Activated CD4-positive, alpha-beta T cell treated with anti-CD3 and anti-CD28 coated beads, Interleukin-2, amount 50 U/mL, for 4 hours (primary cell): ENCODE results near the gene MT1HL1.
"Not testable (repeated sequence)": the region's sequence is repeated elsewhere in the genome, so short reads cannot be mapped to it uniquely, and the experiment has no call there.

ENCODE experiments used
- DNase-seq, 2 experiments: peaks; one replicate each; pipeline ENCODE4 v3.0.0-alpha.2; 2020

MT1HL1 gene

GRCh38 chr1:237013608-237014007, 9.4 kb upstream of the MT1HL1 start:
- DNase-seq, result no peak

DNA sequence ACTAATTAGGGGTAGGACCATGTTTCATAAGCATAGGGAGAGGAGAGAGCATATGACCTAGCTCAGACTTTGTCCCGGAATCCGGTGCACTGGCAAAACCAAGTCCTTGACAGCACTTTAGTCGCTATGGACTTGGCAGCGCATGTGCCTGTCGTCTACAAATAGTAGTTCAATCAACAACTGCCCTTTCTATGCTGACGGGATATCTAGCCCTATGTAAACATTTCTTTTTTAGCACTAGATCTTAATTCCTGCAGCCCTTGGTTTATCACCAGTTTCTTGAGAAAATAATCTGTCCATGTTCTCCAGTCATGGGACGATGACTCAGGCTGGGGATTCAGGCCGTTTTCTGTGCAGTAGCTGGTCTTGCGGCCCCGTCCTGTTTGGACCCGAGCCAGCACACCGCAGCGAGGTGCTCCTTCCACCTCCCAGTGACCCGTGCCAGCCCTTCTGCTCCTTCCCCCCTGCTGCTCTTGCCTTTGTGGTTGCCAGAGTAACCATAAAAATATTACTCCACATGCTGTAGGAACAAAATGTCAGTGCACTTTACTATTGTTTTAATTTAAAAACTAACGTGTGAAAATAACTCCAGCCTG, 8.6 kb upstream of the MT1HL1 start:
- no peak for DNase-seq

- DNase-seq, result no peak
Observed at GRCh38 chr1:237012361-237012760, 8.1 kb upstream of the MT1HL1 start.

DNA sequence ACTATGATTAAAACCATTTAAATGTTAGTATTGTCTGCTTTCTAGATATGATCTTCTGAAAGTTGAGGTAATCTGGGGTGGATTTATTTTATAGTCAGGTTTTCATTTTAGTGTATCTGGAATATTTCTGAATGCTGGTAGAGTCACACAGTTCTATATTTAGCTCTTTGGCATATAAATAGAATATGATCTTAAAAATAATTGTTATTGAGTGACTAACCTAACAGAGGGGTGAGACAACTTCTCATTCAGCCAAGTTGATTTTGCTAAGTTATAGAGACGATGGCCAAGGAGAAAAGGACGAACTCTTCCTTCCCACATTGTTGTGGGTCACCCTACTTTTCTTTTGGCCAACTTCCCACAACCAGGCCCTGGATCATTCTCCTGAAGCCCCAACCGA, 7.2 kb upstream of the MT1HL1 start:
- no peak for DNase-seq

GRCh38 chr1:237009611-237010010, 5.4 kb upstream of the MT1HL1 start:
- no peak for DNase-seq

GRCh38 chr1:237007147-237007881, 3.1 kb upstream of the MT1HL1 start:
- no peak for DNase-seq

- DNase-seq, result no peak
Observed at GRCh38 chr1:237005674-237006073, 1.4 kb upstream of the MT1HL1 start.

GRCh38 chr1:237003516-237003915, 725 bp downstream of the MT1HL1 start:
- DNase-seq, result no peak

DNA sequence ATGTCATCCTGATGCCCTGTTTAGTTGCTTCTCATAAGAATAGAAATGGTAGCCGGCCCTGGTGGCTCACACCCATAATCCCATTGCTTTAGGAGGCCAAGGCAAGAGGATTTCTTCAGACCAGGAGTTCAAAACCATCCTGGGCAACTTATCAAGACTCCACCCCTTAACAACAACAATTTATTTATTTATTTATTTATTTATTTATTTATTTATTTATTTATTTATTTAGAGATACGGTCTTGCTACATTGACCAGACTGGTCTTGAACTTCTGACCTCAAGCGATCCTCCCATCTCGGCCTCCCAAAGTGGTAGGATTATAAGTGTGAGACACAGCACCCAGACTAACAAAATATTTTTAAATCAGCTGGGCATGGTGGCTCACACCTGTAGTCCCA, 4.0 kb downstream of the MT1HL1 start:
- DNase-seq, result no peak

DNA sequence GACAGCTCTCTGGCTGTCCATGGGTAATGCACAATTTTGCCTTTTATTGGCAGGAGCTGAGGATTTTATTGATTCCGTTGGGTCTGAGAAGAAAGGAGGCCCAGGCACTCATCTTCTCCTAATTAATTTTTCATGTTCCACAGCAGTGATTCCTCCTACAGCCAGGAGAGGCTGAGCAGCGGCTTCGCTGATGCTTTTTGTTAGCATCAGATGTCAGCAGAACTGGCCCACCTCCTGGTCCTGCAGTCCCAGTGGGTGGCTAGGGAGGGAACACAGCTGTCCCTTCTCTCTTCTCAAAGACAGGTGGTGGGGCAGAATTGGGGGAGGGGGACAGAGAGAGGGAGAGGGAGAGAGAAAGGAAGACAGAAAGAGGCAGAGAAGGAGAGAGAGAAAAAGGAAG, 5.7 kb downstream of the MT1HL1 start:
- DNase-seq, result no peak

- DNase-seq, result no peak
Observed at GRCh38 chr1:236997882-236998281, 6.4 kb downstream of the MT1HL1 start.

- no peak for DNase-seq
Observed at GRCh38 chr1:236997361-236997760, 6.9 kb downstream of the MT1HL1 start.

GRCh38 chr1:236994450-236994849, 9.8 kb downstream of the MT1HL1 start:
- no peak for DNase-seq

GRCh38 chr1:236992449-236992848, 11.8 kb downstream of the MT1HL1 start:
- no peak for DNase-seq

GRCh38 chr1:236990052-236990445, 14.2 kb downstream of the MT1HL1 start:
- DNase-seq, result no peak

- DNase-seq, result no peak
Observed at GRCh38 chr1:236989290-236990051, 14.8 kb downstream of the MT1HL1 start.

GRCh38 chr1:236983818-236984217, 20.4 kb downstream of the MT1HL1 start:
- DNase-seq, result no peak

- no peak for DNase-seq
Observed at GRCh38 chr1:236982380-236982779, 21.9 kb downstream of the MT1HL1 start.

- DNase-seq, result not testable (repeated sequence)
Observed at GRCh38 chr1:236981431-236981830, 22.8 kb downstream of the MT1HL1 start.

DNA sequence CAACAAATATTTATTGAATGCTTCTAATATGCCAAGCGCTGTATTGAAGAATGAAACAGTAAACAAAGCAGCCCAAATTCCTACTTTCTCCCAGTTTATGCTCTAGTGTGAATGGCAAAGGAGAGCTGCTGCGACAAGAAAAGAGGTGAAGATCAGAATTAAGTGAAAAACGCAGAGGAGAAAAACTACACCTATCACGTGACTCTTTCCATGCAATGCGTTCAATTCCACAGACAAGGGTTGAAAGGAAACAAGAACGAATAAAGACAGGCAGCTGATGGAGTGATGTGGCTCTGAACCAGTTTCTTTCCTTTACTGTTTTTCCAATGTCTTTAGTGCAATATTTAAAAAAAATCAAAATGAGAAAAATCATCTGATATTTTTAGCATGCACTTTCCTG, 23.6 kb downstream of the MT1HL1 start:
- DNase-seq, result no peak

- DNase-seq, result no peak
Observed at GRCh38 chr1:236979149-236979900, 24.9 kb downstream of the MT1HL1 start.

DNA sequence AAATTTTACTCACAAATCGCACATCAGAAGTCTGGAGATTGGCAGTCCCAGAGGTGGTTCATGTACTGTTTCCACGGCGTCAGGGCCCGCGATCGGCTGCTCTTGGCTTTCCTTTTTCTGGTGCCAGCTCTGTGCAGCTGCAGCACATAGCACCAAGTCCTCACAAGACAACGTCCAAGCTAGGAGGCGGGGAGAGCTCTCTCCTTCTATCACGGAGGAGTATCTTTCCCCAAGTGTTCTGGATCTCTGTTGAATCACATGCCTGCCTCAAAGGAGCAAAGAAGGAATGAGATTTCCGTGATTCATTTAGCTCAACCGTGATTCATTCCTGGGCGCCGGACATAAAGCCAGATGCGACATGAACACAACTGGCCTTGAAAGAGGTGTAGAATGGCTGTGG, 25.5 kb downstream of the MT1HL1 start:
- DNase-seq, result no peak

DNA sequence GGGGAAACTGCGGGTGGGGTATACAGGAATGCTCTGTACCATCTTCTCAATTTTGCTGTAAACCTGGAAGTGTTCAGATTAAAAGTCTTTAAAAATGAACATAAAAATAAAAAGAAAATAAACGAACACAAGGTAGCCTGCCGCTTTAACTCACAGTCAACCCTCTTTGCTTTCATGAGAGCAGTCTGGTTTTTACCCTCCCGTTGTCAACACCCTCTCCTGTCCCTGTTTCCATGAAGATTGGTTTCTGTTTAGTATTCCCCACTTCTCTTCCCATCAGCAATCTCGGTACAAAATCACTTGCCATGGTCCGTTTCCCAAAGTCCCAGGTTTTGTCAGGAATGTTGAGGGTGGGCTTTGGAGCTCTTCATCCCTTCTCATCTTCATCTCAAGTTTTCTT, 28.8 kb downstream of the MT1HL1 start:
- no peak for DNase-seq
